22Rv1 (cell line): ENCODE data around the gene ACP3.

Experiments used
- H3K27ac ChIP-seq: fragments of 450-650 bp; 2 replicates; pipeline ENCODE4 v1.5.1; 2017
- ZFX ChIP-seq: fragments of 450-650 bp; IDR thresholded peaks from 2 replicates; pipeline ENCODE4 v1.6.1; 2017; ENCODE audit warnings: antibody characterized with exemption, borderline replicate concordance
- TF ChIP-seq, protein P1 (sequence below): fragments of 450-650 bp; IDR thresholded peaks from 2 replicates; pipeline ENCODE4 v1.5.1; 2017; ENCODE audit warnings: mild to moderate bottlenecking

ACP3 gene

DNA sequence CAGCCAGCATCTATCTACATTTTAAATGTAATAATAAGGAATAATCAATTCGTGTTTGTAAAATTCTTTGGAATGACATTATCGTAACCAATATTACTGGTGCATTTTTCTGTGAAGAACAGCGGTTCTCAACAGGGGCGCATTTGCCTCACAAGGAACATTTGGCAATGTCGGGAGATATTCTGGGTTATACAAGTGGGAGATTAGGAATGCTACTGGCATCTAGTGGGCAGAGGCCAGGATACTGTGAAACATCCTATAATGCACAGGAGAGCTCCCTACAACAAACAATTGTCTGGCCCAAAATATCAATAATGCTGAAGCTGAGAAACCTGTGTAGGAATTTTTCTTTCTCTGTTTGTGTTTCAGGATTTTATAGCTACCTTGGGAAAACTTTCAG, 25.0 kb downstream of the ACP3 start:
- TF ChIP-seq, protein P1, sequence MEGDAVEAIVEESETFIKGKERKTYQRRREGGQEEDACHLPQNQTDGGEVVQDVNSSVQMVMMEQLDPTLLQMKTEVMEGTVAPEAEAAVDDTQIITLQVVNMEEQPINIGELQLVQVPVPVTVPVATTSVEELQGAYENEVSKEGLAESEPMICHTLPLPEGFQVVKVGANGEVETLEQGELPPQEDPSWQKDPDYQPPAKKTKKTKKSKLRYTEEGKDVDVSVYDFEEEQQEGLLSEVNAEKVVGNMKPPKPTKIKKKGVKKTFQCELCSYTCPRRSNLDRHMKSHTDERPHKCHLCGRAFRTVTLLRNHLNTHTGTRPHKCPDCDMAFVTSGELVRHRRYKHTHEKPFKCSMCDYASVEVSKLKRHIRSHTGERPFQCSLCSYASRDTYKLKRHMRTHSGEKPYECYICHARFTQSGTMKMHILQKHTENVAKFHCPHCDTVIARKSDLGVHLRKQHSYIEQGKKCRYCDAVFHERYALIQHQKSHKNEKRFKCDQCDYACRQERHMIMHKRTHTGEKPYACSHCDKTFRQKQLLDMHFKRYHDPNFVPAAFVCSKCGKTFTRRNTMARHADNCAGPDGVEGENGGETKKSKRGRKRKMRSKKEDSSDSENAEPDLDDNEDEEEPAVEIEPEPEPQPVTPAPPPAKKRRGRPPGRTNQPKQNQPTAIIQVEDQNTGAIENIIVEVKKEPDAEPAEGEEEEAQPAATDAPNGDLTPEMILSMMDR = peak; percentile 9; the same call in 1 of the 2 replicates
- TF ChIP-seq ZFX = no peak
- H3K27ac ChIP-seq = no peak overlapping the region

DNA sequence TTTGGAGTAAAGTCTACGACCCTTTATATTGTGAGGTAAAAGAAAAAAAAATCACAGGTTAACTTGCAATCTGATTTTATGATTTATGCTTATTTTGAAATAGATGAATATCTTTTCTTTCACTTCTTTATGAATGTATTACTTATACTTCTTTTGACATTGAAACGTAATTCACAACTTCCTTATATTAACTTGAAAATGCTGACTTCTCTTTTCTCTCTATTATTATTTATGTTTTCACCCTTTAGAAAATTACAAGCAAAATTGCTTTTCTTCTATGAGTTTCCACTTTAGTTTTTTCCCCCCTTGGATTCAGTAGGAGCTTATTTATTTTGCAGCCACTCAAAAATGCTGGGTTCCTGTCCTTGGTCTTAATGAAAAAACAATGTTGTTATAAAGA, 25.4 kb downstream of the ACP3 start:
- no peak for TF ChIP-seq ZFX
- TF ChIP-seq, protein P1 = no peak

DNA sequence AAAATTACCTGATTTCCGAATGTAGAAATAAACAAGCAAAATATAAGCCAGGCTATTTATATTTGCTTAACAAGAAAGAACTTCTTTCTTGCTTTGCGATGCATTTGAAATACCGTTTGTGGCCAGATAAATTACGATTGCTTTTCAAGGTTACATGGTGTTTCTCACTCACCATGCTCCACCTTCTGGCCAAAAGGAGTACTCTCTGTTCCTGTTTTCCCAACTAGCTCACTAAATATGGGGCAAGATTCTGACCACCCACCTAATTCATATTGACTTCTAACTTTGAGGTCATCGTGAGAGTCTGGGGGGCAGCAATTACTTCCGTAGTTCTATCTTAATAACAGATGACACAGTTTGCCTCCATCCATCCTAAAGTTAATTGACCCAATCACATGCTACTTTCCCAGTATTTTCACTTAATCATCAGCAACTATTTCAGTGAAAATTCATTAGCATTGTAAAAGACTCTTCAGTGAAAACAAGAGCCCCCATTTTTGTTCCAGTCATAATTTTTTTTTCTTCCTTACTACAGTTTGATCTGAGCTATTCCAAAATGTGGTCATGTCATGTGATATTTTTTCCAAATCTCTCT, 25.9 kb downstream of the ACP3 start:
- TF ChIP-seq, protein P1 = peak; percentile 82
- no peak for TF ChIP-seq ZFX
- no peak overlapping the region for H3K27ac ChIP-seq

More for the DNA sequence above, 25.4 kb downstream of the ACP3 start:
- no peak overlapping the region for H3K27ac ChIP-seq

DNA sequence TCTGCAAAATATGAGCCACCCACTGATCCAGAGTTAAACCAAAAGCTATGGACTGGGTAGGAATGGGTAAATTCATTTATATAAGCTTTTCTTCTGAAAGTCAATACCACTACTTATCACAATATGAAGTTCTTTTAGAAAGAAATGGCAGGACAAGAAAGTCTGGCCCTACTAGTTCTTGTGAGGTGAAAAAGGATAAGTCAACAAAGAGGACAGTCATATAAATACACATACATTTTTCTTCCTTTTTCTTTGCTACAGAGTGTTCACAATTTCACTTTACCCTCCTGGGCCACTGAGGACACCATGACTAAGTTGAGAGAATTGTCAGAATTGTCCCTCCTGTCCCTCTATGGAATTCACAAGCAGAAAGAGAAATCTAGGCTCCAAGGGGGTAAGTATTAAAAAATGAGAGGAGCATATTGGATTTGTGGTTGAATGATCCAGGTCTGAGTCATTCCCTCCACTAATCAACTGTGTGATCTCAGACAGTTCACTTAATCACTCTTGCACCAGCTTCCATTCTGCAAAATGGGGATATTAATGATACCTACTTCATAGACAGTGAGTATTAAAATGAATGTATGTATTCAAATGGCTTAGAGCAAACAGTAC, 27.6 kb downstream of the ACP3 start:
- TF ChIP-seq ZFX = no peak
- TF ChIP-seq, protein P1 = no peak
- H3K27ac ChIP-seq = no peak overlapping the region

DNA sequence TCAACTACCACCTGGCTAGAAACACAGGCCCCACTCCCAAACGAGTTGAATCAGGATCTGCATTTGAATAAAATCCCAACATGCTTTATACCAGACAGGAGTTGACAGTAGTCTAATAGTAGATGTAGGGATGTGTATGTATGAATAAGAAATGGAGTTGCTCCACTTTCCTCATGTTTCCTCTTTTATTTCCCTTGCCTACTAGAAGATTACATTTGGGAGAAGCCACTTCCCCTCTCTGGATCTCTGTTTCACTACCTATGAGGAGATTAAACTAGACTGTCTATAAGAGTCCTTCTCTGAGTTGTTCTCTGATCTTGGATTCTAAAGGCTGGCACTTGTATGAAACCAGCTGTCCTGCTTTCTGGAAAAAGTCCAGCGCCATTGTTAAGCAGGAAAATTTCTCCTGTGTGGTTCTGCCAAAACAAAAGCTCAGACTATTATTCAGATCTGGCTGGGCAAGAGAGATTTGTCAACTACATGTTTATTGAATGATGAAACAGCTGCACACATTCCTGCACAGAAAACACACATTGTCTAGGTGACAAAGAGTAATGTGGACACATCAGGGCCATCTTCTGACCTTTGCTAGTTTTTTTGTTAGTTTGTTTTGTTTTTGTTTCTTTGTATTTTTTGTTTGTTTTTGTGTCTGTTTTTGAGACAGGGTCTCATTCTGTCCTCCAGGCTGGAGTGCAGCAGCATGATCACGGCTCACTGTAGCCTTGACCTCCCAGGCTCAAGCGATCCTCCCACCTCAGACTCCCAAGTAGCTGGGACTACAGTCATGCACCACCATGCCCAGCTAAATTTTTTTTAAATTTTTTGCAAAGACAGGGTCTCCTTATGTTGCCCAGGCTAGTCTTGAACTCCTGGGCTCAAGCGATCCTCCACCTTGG, 29.9 kb downstream of the ACP3 start:
- no peak overlapping the region for H3K27ac ChIP-seq
- TF ChIP-seq ZFX = no peak
- TF ChIP-seq, protein P1 = no peak

DNA sequence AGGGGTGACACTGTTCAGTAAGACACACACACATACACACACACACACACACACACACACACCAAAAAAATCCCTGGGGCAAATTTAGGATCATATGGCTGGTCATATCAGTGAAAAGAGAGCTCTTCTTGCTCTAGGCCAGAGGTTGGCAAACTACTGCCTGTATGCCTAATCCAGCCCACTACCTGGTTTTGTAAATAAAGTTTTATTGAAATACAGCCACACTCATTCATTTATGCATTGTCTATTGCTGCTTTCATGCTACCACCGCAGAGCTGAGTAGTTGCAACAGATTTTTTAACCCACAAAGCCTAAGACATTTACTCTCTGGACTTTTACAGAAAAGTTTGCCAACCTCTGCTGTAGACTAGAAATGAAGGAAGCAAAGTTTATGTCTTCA, 30.6 kb downstream of the ACP3 start:
- no peak overlapping the region for H3K27ac ChIP-seq
- TF ChIP-seq ZFX = no peak
- TF ChIP-seq, protein P1 = no peak

DNA sequence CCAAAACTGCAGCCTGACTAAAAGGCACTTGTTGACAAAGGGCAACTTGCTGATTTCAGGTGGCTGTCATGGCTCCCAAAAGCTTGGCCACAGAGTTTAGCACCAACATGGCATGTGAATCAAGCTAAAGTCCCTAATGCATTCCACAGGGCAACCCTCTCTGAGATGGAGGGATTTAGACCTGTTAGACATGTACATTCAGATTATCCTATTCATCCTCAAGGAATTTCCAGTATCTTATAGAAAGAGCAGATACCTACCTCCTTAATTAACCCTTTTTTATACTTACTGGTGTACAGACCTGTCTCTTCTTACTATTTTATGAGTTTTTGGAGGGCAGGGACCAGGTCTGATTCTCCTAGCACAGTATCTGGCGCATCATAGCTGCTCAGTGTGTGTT, 31.3 kb downstream of the ACP3 start:
- no peak overlapping the region for H3K27ac ChIP-seq
- TF ChIP-seq ZFX = no peak
- TF ChIP-seq, protein P1 = no peak
